Kidney (tissue), 14 donors: ENCODE data around the gene AKT3. TPM values are rescaled to one million over a fixed set of nuclear protein-coding genes. Genes with fewer than 3 reads are reported as not detected.

Experiments used
- DNase-seq, 5 donors: peaks; one replicate each; pipeline ENCODE4 v3.0.0-alpha.2; 2013 to 2020
- FAIRE-seq: peaks from 2 replicates; lab custom pipeline; 2012; peaks lifted over from hg19 to GRCh38; lab: Jason Lieb, UNC
- H3K27ac ChIP-seq, 2 donors: one replicate each; pipeline ENCODE4 v1.7.0; 2013; ENCODE audit warnings: low read depth in 2 of 2, low read length in 2 of 2, inconsistent platforms in 1 of 2
- H3K27me3 ChIP-seq: one replicate; pipeline ENCODE4 v1.7.1; 2013; ENCODE audit warnings: low read length, inconsistent platforms; ENCODE audit not compliant: control insufficient read depth, insufficient read depth
- H3K36me3 ChIP-seq, 3 donors: one replicate each; pipeline versions ENCODE4 v1.7.0 to v1.7.1; 2013; ENCODE audit warnings: low read length in 3 of 3, control low read depth in 1 of 3, inconsistent platforms in 1 of 3; ENCODE audit not compliant: insufficient read depth in 3 of 3, control insufficient read depth in 2 of 3
- H3K4me1 ChIP-seq, 3 donors: one replicate each; pipeline versions ENCODE4 v1.7.0 to v1.7.1; 2013; ENCODE audit warnings: low read length in 3 of 3, inconsistent platforms in 1 of 3, low read depth in 1 of 3; ENCODE audit not compliant: control insufficient read depth in 2 of 3, insufficient read depth in 2 of 3
- H3K4me3 ChIP-seq, 3 donors: one replicate each; pipeline versions ENCODE4 v1.7.0 to v1.8.1; 2013; ENCODE audit warnings: low read length in 3 of 3, control low read depth in 1 of 3, inconsistent platforms in 1 of 3
- H3K9ac ChIP-seq, 3 donors: one replicate each; pipeline versions ENCODE4 v1.7.0 to v1.7.1; 2013; ENCODE audit warnings: low read length in 3 of 3, control low read depth in 1 of 3, inconsistent platforms in 1 of 3
- H3K9me3 ChIP-seq, 3 donors: one replicate each; pipeline versions ENCODE4 v1.7.0 to v1.7.1; 2013; ENCODE audit warnings: low read length in 3 of 3, control low read depth in 1 of 3, inconsistent platforms in 1 of 3; ENCODE audit not compliant: control insufficient read depth in 2 of 3, insufficient read depth in 1 of 3
- intact Hi-C: fragments of 100-400 bp; cut with DNase I; formaldehyde crosslinking; loops from one replicate; pipeline ENCODE4 v1.11.1; 2022
- polyA plus RNA-seq: library from polyadenylated mRNA; stranded (reverse); fragments of 350-450 nt; fragmentation: Illumina TruSeq; extraction: RNeasy Lipid Tissue Mini Kit (QIAGEN cat#74804); gene quantifications from one replicate; pipeline ENCODE4 v1.2.3, GENCODE V29; 2014; ENCODE audit warnings: low read depth, low replicate concordance; ENCODE audit not compliant: insufficient read depth
- total RNA-seq: library from RNA; stranded (reverse); fragmentation: NEBNext Ultra II Directional; extraction: Animal tissue kit (Norgen Biotek cat#: 25700); gene quantifications from one replicate; pipeline ENCODE4 v1.2.1, GENCODE V29; 2021
- TF ChIP-seq, protein P1 (sequence below): IDR thresholded peaks from 3 replicates; pipeline ENCODE4 v1.5.1; 2012; ENCODE audit warnings: mild to moderate bottlenecking, moderate library complexity, borderline replicate concordance; ENCODE audit not compliant: insufficient read depth; ENCODE audit errors: extremely low read depth
- donor health status: control.
- donor health status: control.
- donor health status: control.
- donor health status: control.
- donor health status: control.
- donor health status: DM: yes; HTN: yes; CAD: no.
- donor health status: Normal renal cell carcinoma (clear cell type).

AKT3 gene
- total and polyA plus RNA-seq, 2 donors from 2014 or later: 9.5 to 81.6 TPM

- no peak for DNase-seq
- no peak for FAIRE-seq
- intact Hi-C loops: no loop called here
Measured at GRCh38 chr1:243575070-243575469, 275.0 kb downstream of the AKT3 start.

DNA sequence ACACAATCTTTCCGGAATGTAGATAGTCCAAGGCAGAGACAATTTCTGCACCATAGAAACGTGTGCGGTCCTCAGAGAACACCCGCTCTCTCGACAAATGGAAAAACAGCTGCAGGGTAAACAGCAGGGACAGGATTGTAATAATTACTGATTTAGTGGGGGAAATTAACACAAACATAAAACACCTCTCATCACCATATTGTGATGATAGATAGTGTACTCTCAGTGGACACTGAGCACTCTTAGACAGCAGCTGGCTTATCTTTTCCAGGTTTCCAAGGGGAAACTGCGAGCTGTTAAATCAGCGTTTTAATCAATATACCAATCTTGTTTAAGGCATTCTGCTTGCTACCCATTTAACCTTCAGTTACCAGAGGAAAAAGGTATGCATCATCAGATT, 277.1 kb downstream of the AKT3 start:
- H3K9me3 ChIP-seq: no peaks in the 10 kb centered on the region
- DNase-seq: no peak
- intact Hi-C loops: no loop called here
- no peak overlapping the region for H3K27ac ChIP-seq
- H3K9ac ChIP-seq: no peak overlapping the region
- no peak overlapping the region for H3K4me3 ChIP-seq
- TF ChIP-seq, protein P1, sequence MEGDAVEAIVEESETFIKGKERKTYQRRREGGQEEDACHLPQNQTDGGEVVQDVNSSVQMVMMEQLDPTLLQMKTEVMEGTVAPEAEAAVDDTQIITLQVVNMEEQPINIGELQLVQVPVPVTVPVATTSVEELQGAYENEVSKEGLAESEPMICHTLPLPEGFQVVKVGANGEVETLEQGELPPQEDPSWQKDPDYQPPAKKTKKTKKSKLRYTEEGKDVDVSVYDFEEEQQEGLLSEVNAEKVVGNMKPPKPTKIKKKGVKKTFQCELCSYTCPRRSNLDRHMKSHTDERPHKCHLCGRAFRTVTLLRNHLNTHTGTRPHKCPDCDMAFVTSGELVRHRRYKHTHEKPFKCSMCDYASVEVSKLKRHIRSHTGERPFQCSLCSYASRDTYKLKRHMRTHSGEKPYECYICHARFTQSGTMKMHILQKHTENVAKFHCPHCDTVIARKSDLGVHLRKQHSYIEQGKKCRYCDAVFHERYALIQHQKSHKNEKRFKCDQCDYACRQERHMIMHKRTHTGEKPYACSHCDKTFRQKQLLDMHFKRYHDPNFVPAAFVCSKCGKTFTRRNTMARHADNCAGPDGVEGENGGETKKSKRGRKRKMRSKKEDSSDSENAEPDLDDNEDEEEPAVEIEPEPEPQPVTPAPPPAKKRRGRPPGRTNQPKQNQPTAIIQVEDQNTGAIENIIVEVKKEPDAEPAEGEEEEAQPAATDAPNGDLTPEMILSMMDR: no peak
- H3K27me3 ChIP-seq: no peaks in the 10 kb centered on the region
- no peaks in the 10 kb centered on the region for H3K36me3 ChIP-seq
- FAIRE-seq: no peak
- H3K4me1 ChIP-seq: no peaks in the 10 kb centered on the region

More at GRCh38 chr1:243575070-243575469, 275.0 kb downstream of the AKT3 start:
- no peak overlapping the region for H3K4me3 ChIP-seq
- H3K27ac ChIP-seq: no peak overlapping the region
- no peaks in the 10 kb centered on the region for H3K27me3 ChIP-seq
- no peaks in the 10 kb centered on the region for H3K9me3 ChIP-seq
- no peaks in the 10 kb centered on the region for H3K4me1 ChIP-seq
- no peaks in the 10 kb centered on the region for H3K36me3 ChIP-seq
- no peak overlapping the region for H3K9ac ChIP-seq
- TF ChIP-seq, protein P1: no peak

- no peak for FAIRE-seq
- no peak for DNase-seq
- TF ChIP-seq, protein P1: no peak
- Histone ChIP-seq H3K36me3 (no peaks in the 10 kb centered on the region), H3K4me3 (no peak overlapping the region), H3K27ac (no peak overlapping the region), H3K27me3 (no peaks in the 10 kb centered on the region), H3K9ac (no peak overlapping the region), H3K9me3 (no peaks in the 10 kb centered on the region), H3K4me1 (no peaks in the 10 kb centered on the region)
- intact Hi-C loops: no loop called here
Measured at GRCh38 chr1:243568793-243569192, 281.2 kb downstream of the AKT3 start.

- no peak for FAIRE-seq
- H3K36me3 ChIP-seq: peaks cover 0 to 6% (median 5%) of the 10 kb centered on the region in 3 donors
- intact Hi-C loops: no loop called here
- H3K27ac ChIP-seq: no peak overlapping the region
- H3K4me3 ChIP-seq: no peak overlapping the region
- H3K9me3 ChIP-seq: peaks cover 0 to 4% (median 0%) of the 10 kb centered on the region in 3 donors
- no peak for DNase-seq
- TF ChIP-seq, protein P1: no peak
- H3K9ac ChIP-seq: no peak overlapping the region
- no peaks in the 10 kb centered on the region for H3K27me3 ChIP-seq
- H3K4me1 ChIP-seq: no peaks in the 10 kb centered on the region
Measured at GRCh38 chr1:243564814-243565213, 285.2 kb downstream of the AKT3 start.
